Measurements from ENCODE around the gene INSYN2B.

DNA sequence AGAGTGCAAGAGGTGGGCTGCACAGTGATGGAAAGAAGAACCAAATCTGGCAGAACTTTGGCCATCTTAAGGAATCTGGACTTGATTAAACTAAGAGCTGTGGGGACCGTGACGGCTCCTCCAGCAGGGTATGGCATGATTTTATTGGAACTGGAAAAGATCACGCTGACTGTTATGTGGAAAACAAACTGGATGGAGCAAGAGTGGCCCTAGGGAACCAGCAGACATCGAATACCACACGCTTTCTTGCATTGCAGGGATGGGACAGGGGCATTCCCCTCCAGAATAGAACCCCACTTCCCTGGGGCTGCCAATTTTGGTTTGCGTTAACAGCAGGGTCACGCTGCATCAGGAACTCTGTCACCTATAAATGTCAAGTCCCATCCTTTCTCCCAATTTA lies 38.8 kb downstream of the INSYN2B start:
- TF ChIP-seq EZH2 (IDR thresholded peaks at IDR 0.05; ENCODE audit: insufficient read depth, poor library complexity, severe bottlenecking) (no peak), EZH2phosphoT487 (IDR thresholded peaks at IDR 0.05; ENCODE audit: insufficient read depth, low read depth) (no peak)

All from GM23248 (cell line).